Epithelial cell of proximal tubule (primary cell): ENCODE data around the gene ZDHHC8. TPM values are rescaled to one million over a fixed set of nuclear protein-coding genes. Genes with fewer than 3 reads are reported as not detected.

Experiments used
- DNase-seq: peaks from one replicate; pipeline ENCODE4 v3.0.0-alpha.2; 2011; ENCODE audit warnings: low read depth
- H3K4me3 ChIP-seq: 2 replicates; pipeline ENCODE4 v1.5.1; 2011; ENCODE audit warnings: low read depth, mild to moderate bottlenecking, low read length
- total RNA-seq: library from RNA; depleted of rRNA; stranded (reverse); fragments of >200 nt; gene quantifications from 2 replicates; pipeline ENCODE4 v1.2.3, GENCODE V29; 2015
- TF ChIP-seq, protein P1 (sequence below): conservative IDR thresholded peaks from 2 replicates; pipeline ENCODE4 v1.5.1; 2012; ENCODE audit warnings: low read depth, mild to moderate bottlenecking, low read length

The ZDHHC8 gene
- total RNA-seq, 1 donor from 2014 or later = 37.8 TPM

- TF ChIP-seq, protein P1, sequence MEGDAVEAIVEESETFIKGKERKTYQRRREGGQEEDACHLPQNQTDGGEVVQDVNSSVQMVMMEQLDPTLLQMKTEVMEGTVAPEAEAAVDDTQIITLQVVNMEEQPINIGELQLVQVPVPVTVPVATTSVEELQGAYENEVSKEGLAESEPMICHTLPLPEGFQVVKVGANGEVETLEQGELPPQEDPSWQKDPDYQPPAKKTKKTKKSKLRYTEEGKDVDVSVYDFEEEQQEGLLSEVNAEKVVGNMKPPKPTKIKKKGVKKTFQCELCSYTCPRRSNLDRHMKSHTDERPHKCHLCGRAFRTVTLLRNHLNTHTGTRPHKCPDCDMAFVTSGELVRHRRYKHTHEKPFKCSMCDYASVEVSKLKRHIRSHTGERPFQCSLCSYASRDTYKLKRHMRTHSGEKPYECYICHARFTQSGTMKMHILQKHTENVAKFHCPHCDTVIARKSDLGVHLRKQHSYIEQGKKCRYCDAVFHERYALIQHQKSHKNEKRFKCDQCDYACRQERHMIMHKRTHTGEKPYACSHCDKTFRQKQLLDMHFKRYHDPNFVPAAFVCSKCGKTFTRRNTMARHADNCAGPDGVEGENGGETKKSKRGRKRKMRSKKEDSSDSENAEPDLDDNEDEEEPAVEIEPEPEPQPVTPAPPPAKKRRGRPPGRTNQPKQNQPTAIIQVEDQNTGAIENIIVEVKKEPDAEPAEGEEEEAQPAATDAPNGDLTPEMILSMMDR = no peak
- H3K4me3 ChIP-seq = no peak overlapping the region
- DNase-seq = no peak
Measured at GRCh38 chr22:20187777-20188566, 56.4 kb downstream of the ZDHHC8 start.

GRCh38 chr22:20188567-20188877 is 56.9 kb downstream of the ZDHHC8 start:
- no peak overlapping the region for H3K4me3 ChIP-seq
- TF ChIP-seq, protein P1 = no peak

GRCh38 chr22:20191000-20191515 is 59.5 kb downstream of the ZDHHC8 start:
- TF ChIP-seq, protein P1 = no peak
- DNase-seq = no peak
- no peak overlapping the region for H3K4me3 ChIP-seq

More at GRCh38 chr22:20188567-20188877, 56.9 kb downstream of the ZDHHC8 start:
- no peak for DNase-seq

- no peak for DNase-seq
- no peak overlapping the region for H3K4me3 ChIP-seq
- TF ChIP-seq, protein P1 = no peak
Measured at GRCh38 chr22:20191803-20192202, 60.2 kb downstream of the ZDHHC8 start.

DNA sequence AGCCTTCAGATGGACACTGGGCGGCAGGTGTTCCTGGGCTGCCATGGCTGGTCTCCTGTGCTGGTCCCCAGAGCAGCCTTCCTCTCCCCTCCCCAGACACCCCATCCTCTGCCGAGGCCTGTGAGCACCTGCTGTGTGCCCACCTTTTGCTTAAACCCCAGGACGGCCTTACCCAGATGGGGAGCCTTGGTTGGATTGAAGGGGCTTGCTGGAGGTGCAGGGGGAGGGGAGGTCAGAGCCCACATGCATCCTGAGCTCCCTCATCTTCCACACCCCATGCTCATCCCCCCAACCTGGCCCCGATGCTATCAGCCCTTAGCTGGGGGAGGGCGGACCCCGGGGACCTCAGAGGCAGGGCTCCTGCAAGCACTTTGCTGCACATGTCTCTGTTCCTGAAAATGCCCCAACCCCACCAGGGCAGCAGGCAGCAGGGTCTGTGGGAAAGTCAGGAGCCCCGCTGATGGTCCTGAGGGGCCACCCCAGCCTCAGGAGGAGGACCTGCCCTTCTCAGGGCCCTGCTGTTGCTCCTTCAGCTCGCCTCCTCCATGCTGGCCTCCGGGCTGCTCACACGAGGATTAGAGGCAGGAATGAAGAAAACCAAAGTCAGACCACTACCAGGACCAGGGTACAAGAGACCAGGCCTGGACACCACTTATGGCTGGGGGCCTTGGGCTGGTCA is 60.8 kb downstream of the ZDHHC8 start:
- TF ChIP-seq, protein P1 = no peak
- DNase-seq = no peak
- no peak overlapping the region for H3K4me3 ChIP-seq

GRCh38 chr22:20192972-20193760 is 61.6 kb downstream of the ZDHHC8 start:
- DNase-seq = no peak
- TF ChIP-seq, protein P1 = no peak
- no peak overlapping the region for H3K4me3 ChIP-seq
